ENCODE measurements around the gene ASB2. TPM values are rescaled to one million over a fixed set of nuclear protein-coding genes. Genes with fewer than 3 reads are reported as not detected.

The ASB2 gene
- total RNA-seq, 1 donor from 2014 or later: 0.35 TPM

- peak; percentile 18 for DNase-seq (ENCODE audit: extremely low read depth, low read depth, low spot score)
Observed at GRCh38 chr14:94001501-94002396, 25.4 kb upstream of the ASB2 start.

DNA sequence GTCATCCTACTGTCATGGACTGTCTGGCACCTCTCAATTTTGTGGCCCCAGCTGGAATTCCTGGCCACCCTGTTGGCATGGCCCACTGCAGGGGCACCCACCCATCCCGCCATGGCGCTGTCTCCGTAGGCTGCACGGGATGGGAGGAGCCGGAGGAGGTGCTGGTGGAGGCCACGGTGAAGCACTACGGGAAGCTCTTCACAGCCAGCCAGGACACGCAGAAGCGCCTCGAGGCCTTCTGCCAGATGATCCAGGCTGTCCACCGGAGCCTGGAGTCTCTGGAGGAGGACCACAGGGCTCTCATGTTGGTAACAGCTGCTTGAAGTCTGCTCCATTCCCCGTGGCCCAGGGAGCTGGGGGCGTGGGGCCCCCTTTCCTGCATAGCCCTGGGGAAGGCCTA, 24.6 kb upstream of the ASB2 start:
- DNase-seq (ENCODE audit: extremely low read depth, low read depth, low spot score): no peak

- no peak for DNase-seq (ENCODE audit: extremely low read depth, low read depth, low spot score)
Observed at GRCh38 chr14:94000267-94000666, 23.9 kb upstream of the ASB2 start.

GRCh38 chr14:93999573-93999972, 23.2 kb upstream of the ASB2 start:
- DNase-seq (ENCODE audit: extremely low read depth, low read depth, low spot score): no peak

- DNase-seq (ENCODE audit: extremely low read depth, low read depth, low spot score): no peak
Observed at GRCh38 chr14:93998871-93999403, 22.6 kb upstream of the ASB2 start.

DNA sequence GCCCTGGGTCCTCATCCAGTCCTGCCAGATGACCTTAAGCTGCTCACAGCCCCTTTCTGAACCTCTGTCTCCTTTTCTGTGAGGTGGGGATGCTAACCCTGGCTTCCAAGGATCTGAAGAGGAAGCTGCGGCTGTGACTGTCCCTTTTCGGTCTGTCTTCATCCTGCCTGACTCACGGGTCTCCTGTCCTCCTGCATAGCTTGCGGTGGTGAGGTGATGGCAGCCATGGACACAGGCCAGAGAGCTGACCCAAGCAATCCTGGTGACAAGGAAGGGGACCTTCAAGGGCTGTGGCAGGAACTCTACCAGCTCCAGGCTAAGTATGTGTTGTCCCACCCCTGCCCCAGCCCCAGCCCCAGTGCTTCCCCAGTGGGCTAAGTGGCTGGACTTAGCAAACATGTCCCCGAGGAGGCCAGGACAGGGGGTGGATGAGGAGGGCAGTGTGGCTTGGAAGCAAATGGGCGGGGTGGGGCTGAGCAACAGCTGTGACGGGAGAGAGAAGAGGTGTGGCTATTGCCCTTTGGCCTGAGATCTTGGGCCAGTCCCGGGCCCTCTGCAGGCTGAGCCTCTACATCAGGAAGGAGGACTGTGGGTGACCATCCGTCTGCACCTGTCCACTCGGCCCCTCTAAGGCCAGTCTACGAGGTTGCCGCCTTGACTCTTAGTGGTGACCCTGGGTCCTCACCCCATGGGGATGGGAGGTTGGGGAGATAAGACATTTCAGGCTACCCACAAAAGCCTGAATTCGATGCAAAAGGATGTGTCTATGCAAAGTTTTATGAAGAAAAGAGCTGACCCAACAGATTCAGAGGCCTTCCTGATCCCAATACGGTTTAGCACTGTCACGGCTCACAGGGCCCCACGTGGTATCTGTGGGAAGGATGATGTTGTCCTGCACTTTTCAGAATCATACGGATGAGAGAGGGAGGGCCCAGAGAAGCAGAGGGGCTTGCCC, 21.8 kb upstream of the ASB2 start:
- DNase-seq (ENCODE audit: extremely low read depth, low read depth, low spot score): no peak

DNA sequence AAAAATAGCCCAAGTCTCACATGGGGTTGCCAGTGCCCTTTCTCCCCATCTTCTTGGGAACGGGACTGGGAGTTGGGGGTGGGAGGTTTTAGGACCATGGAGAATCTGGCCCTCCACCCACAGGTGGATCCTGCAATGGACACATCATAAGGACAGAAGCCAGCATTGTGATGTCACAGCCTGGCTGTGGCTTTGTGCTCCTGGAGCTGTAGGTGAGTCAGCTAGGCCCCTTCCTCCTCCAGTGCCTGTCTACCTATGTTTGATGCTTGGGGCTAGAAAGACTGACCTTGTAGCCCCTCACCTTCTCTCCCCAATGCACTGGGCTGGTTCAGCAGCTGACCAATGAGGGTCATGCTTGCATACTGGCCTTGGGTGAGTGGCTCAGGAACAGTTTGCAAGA, 20.7 kb upstream of the ASB2 start, which contains the start of gene CCDC197:
TSS of gene CCDC197 (plus strand) at position 220 of the 400 bp plus-strand sequence. CDS start 831 bp downstream, outside the sequence.
- no peak for DNase-seq (ENCODE audit: extremely low read depth, low read depth, low spot score)

GRCh38 chr14:93996130-93996695, 19.8 kb upstream of the ASB2 start:
- DNase-seq (ENCODE audit: extremely low read depth, low read depth, low spot score): no peak

GRCh38 chr14:93994919-93995682, 18.7 kb upstream of the ASB2 start:
- no peak for DNase-seq (ENCODE audit: extremely low read depth, low read depth, low spot score)

- no peak for DNase-seq (ENCODE audit: extremely low read depth, low read depth, low spot score)
Observed at GRCh38 chr14:93993382-93993781, 17.0 kb upstream of the ASB2 start.

DNA sequence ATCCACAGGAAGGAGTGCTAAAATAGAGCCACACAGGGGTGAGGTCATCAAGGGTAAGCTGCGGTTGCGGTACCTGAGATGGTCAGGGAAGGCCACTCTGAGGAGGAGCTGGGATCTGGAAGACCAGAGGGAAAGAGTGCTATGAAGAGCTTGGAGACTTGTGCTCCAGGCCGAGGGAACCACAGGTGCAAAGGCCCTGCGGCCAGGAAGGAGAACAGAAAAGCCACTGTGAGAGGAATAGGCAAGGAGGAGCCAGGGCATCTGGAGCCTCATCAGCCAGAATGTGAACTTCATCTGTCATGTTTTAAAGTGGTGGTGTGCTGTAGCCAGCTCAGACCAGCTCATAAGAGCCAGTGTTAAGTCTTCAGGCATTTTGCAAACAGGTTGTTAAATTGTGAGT, 15.3 kb upstream of the ASB2 start:
- no peak for DNase-seq (ENCODE audit: extremely low read depth, low read depth, low spot score)

- DNase-seq (ENCODE audit: extremely low read depth, low read depth, low spot score): no peak
Observed at GRCh38 chr14:93991212-93991611, 14.8 kb upstream of the ASB2 start.

GRCh38 chr14:93989939-93990338, 13.6 kb upstream of the ASB2 start:
- no peak for DNase-seq (ENCODE audit: extremely low read depth, low read depth, low spot score)

- DNase-seq (ENCODE audit: extremely low read depth, low read depth, low spot score): no peak
Observed at GRCh38 chr14:93987815-93988476, 11.6 kb upstream of the ASB2 start.

- no peak for DNase-seq (ENCODE audit: extremely low read depth, low read depth, low spot score)
Observed at GRCh38 chr14:93987376-93987775, 11.0 kb upstream of the ASB2 start.

DNA sequence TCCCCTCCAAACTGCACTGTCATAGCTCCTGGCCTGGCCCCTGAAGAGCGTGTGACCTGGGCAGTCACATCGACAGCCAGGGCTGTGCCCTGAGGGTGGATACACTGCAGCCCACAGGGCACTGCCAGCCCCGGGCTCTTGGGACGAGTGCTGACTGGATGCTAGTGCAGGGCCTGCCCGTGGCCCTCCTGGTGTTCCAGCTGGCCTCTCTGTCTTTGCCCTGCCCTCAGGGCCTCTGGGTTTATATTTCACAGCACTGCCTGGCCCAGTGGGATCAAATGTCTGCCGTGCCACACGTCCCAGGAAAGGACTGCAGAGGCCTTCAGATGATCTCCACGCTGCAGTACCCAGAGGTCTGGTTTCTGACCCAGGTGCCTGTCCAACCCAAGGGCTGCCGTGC, 10.6 kb upstream of the ASB2 start:
- no peak for DNase-seq (ENCODE audit: extremely low read depth, low read depth, low spot score)

- DNase-seq (ENCODE audit: extremely low read depth, low read depth, low spot score): no peak
Observed at GRCh38 chr14:93984987-93985410, 8.6 kb upstream of the ASB2 start.

DNA sequence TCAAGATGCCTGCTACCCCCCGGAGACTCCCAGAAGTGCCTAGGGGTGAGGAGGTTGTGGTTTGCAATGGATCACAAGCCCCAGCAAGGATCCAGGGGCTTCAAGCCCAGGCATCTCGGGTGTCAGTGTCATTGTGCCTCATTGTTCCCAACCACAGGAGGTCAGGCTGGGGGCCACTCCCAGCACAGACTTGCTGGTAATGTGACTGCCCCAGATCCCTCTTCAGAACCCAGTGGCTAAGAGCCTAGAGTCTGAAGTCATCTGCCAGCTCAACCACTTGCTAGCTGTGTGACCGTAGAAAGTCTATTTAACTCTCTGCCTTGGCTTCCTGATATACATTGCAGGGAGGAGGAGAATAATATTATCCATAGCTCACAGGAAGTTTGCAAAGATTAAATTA, 7.7 kb upstream of the ASB2 start:
- DNase-seq (ENCODE audit: extremely low read depth, low read depth, low spot score): no peak

GRCh38 chr14:93982230-93983007, 6.0 kb upstream of the ASB2 start:
- no peak for DNase-seq (ENCODE audit: extremely low read depth, low read depth, low spot score)
